ENCODE results near the gene BMP7.

- TF ChIP-seq POLR2A (IDR thresholded peaks at IDR 0.05), result no peak
- TF ChIP-seq CTCF (IDR thresholded peaks at IDR 0.05), result no peak
These were observed 20.8 kb upstream of the BMP7 start for GRCh38 chr20:57287007-57287880.
